HG02759 (cell line): ENCODE data around the gene RNU7-1.

ENCODE experiments used
- ATAC-seq: cut with Tn5 transposase; IDR thresholded peaks from one replicate; pipeline ENCODE4 v1.9.1; 2021; ENCODE audit warnings: mild to moderate bottlenecking, moderate library complexity; ENCODE audit not compliant: unreplicated experiment

RNU7-1 gene

DNA sequence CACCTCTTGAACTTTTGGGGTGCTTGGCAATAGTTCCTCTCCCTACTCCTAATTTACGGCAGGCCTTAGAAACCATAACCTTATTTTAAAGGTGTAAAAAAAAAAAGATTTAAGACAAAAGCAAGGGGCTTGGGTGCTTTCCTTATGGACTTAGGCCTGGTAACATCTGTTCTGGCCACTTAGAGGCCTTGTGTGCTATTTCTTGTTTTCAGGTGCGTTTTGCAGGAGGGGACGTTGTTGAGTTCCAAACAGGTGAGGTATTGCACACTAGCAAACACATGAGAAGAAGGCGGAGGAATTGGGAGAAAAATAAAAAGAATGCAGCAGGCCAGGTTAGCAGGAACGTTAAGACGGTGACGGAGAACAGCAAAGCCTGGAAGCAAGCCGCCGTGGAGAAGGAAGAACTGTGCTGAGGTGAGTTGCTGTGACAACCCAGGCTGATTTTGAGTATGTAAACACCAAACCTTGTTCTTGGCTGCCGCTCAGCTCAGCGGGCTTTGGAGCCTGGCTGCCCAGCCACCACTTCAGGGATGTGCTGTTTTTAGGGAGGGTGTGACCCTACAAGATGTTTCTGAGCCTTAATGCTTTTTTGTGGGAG, 44.4 kb downstream of the RNU7-1 start:
- ATAC-seq: no peak
